C4-2B (cell line): ENCODE data around the gene NUTM1.

Experiments
- H3K27ac ChIP-seq: fragments of 450-650 bp; 2 replicates; pipeline ENCODE4 v1.5.1; 2017
- ZFX ChIP-seq: fragments of 450-650 bp; IDR thresholded peaks from 2 replicates; pipeline ENCODE4 v1.6.1; 2017
- TF ChIP-seq, protein P1 (sequence below): fragments of 450-650 bp; conservative IDR thresholded peaks from 2 replicates; pipeline ENCODE4 v1.5.1; 2017; ENCODE audit warnings: mild to moderate bottlenecking

Gene NUTM1, protein sequence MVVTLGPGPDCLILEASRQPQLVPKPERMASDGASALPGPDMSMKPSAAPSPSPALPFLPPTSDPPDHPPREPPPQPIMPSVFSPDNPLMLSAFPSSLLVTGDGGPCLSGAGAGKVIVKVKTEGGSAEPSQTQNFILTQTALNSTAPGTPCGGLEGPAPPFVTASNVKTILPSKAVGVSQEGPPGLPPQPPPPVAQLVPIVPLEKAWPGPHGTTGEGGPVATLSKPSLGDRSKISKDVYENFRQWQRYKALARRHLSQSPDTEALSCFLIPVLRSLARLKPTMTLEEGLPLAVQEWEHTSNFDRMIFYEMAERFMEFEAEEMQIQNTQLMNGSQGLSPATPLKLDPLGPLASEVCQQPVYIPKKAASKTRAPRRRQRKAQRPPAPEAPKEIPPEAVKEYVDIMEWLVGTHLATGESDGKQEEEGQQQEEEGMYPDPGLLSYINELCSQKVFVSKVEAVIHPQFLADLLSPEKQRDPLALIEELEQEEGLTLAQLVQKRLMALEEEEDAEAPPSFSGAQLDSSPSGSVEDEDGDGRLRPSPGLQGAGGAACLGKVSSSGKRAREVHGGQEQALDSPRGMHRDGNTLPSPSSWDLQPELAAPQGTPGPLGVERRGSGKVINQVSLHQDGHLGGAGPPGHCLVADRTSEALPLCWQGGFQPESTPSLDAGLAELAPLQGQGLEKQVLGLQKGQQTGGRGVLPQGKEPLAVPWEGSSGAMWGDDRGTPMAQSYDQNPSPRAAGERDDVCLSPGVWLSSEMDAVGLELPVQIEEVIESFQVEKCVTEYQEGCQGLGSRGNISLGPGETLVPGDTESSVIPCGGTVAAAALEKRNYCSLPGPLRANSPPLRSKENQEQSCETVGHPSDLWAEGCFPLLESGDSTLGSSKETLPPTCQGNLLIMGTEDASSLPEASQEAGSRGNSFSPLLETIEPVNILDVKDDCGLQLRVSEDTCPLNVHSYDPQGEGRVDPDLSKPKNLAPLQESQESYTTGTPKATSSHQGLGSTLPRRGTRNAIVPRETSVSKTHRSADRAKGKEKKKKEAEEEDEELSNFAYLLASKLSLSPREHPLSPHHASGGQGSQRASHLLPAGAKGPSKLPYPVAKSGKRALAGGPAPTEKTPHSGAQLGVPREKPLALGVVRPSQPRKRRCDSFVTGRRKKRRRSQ

DNA sequence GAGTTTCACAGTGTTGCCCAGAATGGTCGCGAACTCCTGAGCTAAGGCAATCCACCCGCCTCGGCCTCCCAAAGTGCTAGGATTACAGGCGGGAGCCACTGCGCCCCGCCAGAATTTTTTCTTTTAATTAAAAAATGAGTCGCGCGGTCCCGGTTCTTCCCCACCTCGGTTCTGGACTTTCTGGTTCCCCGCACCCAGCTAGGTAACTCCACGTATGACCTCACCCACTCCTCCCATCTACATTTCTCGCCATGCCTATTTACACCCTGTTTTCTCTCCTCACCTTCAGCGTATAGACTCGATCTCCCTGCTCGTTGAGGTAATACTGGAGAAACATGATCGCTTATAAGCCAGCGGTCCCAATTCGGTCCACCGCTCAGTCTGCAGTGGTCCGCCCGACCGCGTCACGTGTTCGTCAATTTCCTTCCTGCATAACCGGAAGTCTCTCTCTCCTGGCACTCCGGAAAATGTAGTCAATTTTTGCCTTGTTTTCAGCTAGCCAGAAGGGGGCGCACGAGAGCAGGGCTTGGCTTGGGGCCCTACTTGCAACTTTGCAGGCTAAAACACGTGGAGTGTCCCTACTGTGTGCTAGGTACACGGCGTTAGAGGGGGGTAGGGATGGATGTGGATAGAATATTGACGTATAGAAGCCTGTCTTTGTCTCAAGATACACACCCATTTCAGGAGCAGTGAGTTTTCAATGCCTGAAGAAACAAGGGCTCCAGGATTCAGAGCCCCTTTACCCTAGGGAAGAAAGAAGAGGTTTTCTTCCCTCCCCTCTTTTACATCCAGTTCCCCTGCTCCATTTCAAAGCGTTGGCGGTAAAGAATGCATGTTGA, at the start of gene NUTM1, which contains the start of gene NOP10:
TSS of gene NUTM1 (plus strand) at position 579 of the 839 bp plus-strand sequence. CDS start 382 bp downstream, outside the sequence.
TSS of gene NOP10 (minus strand) at position 400 of the 839 bp plus-strand sequence. CDS start at position 337, 63 bp downstream.
- TF ChIP-seq, protein P1, sequence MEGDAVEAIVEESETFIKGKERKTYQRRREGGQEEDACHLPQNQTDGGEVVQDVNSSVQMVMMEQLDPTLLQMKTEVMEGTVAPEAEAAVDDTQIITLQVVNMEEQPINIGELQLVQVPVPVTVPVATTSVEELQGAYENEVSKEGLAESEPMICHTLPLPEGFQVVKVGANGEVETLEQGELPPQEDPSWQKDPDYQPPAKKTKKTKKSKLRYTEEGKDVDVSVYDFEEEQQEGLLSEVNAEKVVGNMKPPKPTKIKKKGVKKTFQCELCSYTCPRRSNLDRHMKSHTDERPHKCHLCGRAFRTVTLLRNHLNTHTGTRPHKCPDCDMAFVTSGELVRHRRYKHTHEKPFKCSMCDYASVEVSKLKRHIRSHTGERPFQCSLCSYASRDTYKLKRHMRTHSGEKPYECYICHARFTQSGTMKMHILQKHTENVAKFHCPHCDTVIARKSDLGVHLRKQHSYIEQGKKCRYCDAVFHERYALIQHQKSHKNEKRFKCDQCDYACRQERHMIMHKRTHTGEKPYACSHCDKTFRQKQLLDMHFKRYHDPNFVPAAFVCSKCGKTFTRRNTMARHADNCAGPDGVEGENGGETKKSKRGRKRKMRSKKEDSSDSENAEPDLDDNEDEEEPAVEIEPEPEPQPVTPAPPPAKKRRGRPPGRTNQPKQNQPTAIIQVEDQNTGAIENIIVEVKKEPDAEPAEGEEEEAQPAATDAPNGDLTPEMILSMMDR: peak; percentile 97
- no peak for TF ChIP-seq ZFX
- H3K27ac ChIP-seq: peak within 1 kb of the TSS; percentile 85

DNA sequence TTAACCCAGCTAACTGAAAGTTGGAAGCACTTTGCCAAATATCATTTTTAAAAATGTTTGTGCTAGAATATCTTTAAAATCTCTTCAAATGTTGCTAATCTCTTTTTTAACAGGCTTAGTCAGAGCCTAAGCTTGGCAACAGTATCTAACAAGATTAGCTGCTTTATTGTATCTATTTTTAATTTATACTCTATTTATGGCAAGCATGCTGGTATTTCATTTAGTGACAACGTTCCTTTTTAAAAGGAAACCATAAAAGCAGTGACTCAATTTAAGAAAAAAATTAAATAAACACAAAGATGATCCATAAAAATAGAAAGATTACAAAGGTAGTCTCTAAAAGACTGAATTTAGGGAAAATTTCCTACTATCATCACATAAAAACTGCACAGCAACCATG, 46.1 kb upstream of the NUTM1 start:
- no peak overlapping the region for H3K27ac ChIP-seq
- TF ChIP-seq, protein P1: no peak
- TF ChIP-seq ZFX: no peak

DNA sequence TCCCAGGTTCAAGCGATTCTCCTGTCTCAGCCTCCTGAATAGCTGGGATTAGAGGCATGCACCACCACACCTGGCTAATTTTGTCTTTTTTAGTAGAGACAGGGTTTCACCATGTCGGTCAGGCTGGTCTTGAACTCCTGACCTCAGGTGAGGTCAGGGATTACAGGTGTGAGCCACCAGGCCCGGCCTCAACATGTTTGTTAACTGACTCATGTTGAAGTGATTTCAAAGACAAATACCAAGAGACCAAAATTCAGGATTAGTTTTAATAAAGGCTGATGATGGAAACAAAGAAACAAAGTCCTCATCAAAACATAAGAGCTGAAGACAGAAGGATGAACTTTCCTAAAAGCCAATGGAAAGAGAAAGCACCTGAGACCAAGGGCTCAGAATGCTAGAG, 42.1 kb upstream of the NUTM1 start:
- TF ChIP-seq, protein P1: no peak
- no peak for TF ChIP-seq ZFX
- no peak overlapping the region for H3K27ac ChIP-seq

DNA sequence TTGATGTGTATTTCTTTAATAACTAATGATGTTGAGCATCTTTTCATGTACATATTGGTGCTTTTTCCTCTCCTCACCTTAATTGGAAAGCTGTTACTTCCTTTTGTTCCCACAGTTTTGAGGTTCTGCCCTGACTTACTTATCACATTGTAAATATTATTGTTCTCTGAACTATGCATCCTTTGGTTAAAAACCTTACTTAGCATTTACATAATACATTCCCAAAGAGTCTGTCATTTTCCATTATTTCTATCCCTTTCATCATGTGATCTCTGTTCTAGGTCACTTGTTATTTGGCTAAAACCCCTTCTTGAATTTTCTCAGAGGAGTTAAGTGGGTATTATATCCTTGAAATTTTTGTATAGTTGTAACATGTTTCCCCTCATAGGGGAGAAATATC, 38.5 kb upstream of the NUTM1 start:
- TF ChIP-seq, protein P1: no peak
- TF ChIP-seq ZFX: no peak
- H3K27ac ChIP-seq: no peak overlapping the region

DNA sequence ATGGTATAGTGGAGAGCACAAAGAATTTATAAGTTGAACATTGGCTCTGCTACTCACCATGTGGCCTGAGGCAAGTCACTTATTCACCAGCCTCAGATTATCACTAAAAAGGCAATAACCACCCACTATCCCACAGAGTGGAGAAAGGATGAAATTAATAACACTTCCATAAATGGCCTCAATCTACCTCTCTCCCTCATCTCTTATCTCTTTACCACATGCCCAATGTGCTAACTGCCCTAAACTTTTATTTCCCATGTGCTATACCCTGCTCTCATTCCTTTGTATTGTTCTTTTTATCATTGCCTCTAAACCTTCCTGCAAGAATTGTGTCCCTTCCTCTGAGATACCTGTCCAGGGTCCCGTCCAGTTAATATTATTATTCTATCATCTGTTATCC, 31.6 kb upstream of the NUTM1 start:
- TF ChIP-seq, protein P1: no peak
- TF ChIP-seq ZFX: no peak
- H3K27ac ChIP-seq: no peak overlapping the region
